ENCODE results near the gene UBD. TPM values are rescaled to one million over a fixed set of nuclear protein-coding genes. Genes with fewer than 3 reads are reported as not detected.

Gene UBD
- total RNA-seq, 1 donor from 2014 or later: not detected

DNA sequence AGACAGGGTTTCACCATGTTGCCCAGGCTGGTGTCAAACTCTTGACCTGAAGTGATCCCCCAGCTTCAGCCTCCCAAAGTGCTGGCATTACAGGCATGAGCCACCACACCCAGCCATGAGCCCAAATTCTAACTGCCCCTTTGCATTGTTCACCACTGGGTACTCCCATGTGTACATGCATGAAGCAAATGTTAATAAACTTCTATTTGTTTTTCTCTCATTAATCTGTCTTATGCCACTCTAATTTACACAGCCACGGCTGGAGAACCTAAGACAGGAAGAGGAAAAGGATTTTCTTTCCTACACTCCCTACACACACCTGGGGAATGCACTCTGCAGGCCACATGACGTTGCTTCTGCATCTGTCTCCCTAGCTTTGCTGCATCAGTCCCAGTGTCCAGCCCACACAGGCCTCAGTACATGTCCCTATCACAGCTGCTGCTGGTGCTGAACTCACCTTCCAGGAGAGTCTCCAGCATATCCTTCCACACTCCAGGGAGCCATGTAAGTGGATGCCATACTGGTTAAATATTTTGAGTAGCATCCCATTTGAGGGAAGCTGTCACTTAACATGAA lies 38.7 kb upstream of the UBD start:
- TF ChIP-seq, protein P1, sequence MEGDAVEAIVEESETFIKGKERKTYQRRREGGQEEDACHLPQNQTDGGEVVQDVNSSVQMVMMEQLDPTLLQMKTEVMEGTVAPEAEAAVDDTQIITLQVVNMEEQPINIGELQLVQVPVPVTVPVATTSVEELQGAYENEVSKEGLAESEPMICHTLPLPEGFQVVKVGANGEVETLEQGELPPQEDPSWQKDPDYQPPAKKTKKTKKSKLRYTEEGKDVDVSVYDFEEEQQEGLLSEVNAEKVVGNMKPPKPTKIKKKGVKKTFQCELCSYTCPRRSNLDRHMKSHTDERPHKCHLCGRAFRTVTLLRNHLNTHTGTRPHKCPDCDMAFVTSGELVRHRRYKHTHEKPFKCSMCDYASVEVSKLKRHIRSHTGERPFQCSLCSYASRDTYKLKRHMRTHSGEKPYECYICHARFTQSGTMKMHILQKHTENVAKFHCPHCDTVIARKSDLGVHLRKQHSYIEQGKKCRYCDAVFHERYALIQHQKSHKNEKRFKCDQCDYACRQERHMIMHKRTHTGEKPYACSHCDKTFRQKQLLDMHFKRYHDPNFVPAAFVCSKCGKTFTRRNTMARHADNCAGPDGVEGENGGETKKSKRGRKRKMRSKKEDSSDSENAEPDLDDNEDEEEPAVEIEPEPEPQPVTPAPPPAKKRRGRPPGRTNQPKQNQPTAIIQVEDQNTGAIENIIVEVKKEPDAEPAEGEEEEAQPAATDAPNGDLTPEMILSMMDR (IDR thresholded peaks at IDR 0.05): no peak
- H3K4me3 Mint-ChIP-seq: no peak overlapping the region
- no peaks in the 10 kb centered on the region for H3K9me3 Mint-ChIP-seq
- ChIA-PET CTCF (interaction anchor here (1.3 kb wide), 1 partner anchor 55 kb away, joined by 4 read pairs; no protein-coding TSS in a partner anchor), POLR2A (no interaction called here)
- ATAC-seq (ENCODE audit: low read depth) (no peak), DNase-seq (no peak)
- H3K27me3 Mint-ChIP-seq: no peaks in the 10 kb centered on the region
- H3K36me3 Mint-ChIP-seq (ENCODE audit: low read depth): peaks cover 21% of the 10 kb centered on the region
- no peak overlapping the region for H3K27ac Mint-ChIP-seq
- intact Hi-C loops (cut with micrococcal nuclease): no loop called here
- no peaks in the 10 kb centered on the region for H3K4me1 Mint-ChIP-seq

DNA sequence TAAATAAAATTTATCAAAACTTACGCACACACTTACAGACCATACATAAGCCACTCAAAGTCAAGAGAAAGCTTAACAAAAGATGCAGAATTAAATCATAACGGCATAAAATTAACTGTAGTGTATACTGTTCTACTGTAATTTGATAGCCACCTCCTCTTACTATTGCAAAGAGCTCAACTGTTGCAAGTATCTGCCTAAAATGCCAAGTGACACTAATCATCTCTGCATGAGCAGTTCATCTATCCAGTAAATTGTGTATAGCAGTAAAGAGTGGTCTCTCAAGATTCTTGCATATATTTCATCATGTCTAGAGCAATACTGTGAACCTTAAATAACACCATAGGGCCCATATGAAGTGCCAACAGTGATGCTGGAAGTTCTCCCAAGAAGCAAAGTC lies 37.7 kb upstream of the UBD start:
- ATAC-seq (ENCODE audit: low read depth): no peak
- Mint-ChIP-seq H3K27ac (no peak overlapping the region), H3K36me3 (ENCODE audit: low read depth) (peaks cover 11% of the 10 kb centered on the region), H3K9me3 (no peaks in the 10 kb centered on the region), H3K4me3 (no peak overlapping the region), H3K4me1 (no peaks in the 10 kb centered on the region), H3K27me3 (peaks cover 2% of the 10 kb centered on the region)
- intact Hi-C loops (cut with micrococcal nuclease): no loop called here
- POLR2A ChIA-PET: interaction anchor here (0.7 kb wide), 1 partner anchor 15 kb away, joined by 3 read pairs; no protein-coding TSS in a partner anchor
- DNase-seq: no peak
- CTCF ChIA-PET: interaction anchor here (0.6 kb wide), 1 partner anchor 14 kb away, joined by 3 read pairs; no protein-coding TSS in a partner anchor
- TF ChIP-seq, protein P1 (IDR thresholded peaks at IDR 0.05): no peak

DNA sequence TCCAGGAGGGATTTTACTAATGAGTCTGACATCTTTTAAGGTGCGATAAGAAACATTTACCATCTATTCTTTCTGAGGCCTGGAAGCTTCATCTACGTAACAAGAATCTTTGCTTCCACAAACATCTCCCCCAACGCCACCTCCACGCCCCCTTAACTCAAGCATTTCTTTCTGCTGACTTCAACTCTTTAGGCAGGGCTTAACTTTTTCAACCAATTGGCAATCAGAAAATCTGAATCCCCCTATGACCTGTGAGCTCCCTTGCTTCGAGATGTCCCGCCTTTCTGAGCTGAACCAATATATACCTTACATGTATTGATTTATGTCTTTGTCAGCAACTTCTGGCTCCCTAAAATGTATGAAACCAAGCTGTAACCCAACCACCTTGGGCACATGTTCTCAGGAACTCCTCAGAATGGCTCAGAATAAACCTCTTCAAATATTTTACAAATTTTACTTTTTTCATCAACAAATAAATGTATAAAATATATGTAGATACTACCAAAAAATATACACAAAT lies 36.9 kb upstream of the UBD start:
- no peaks in the 10 kb centered on the region for H3K9me3 Mint-ChIP-seq
- TF ChIP-seq, protein P1 (IDR thresholded peaks at IDR 0.05): no peak
- peaks cover 4% of the 10 kb centered on the region for H3K36me3 Mint-ChIP-seq (ENCODE audit: low read depth)
- no peak overlapping the region for H3K27ac Mint-ChIP-seq
- ATAC-seq (ENCODE audit: low read depth) (no peak), DNase-seq (no peak)
- H3K27me3 Mint-ChIP-seq: peaks cover 2% of the 10 kb centered on the region
- ChIA-PET POLR2A (no interaction called here), CTCF (interaction anchor here (0.6 kb wide), 1 partner anchor 15 kb away, joined by 3 read pairs; no protein-coding TSS in a partner anchor)
- intact Hi-C loops (cut with micrococcal nuclease): no loop called here
- H3K4me1 Mint-ChIP-seq: no peaks in the 10 kb centered on the region
- no peak overlapping the region for H3K4me3 Mint-ChIP-seq

DNA sequence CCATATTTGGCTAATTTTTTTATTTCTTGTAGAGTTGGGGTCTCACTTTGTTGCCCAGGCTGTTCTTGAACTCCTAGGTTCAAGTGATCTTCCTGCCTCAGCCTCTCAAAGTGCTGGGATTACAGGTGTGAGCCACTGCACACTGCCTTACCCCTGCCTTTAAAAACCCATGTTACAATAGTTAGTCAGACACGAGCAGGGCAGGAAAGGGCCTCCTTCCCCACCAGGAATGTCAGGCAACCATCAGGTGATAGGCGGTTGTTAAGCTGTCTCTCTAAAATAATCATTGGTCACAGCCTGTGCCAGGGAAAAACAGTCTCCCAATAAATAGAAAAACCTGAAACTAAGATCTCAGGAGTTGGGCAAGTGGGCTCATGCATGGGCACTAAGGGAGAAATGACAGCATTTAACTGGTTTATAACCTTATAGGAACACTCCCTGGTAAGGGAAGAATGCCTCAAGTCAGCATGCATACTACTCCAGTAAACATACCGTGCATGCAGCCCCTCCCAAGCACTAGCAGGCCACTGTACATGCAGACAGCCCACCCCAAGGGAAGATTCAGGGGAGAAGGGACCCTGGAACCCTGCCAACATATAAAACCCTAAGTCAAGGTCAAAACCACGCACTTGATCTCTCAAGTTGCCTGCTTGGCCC lies 33.8 kb upstream of the UBD start:
- H3K27ac Mint-ChIP-seq: no peak overlapping the region
- no peaks in the 10 kb centered on the region for H3K36me3 Mint-ChIP-seq (ENCODE audit: low read depth)
- POLR2A ChIA-PET: no interaction called here
- peaks cover 2% of the 10 kb centered on the region for H3K4me1 Mint-ChIP-seq
- H3K27me3 Mint-ChIP-seq: peaks cover 5% of the 10 kb centered on the region
- DNase-seq: no peak
- CTCF ChIA-PET: no interaction called here
- intact Hi-C loops (cut with micrococcal nuclease): no loop called here
- H3K9me3 Mint-ChIP-seq: no peaks in the 10 kb centered on the region
- TF ChIP-seq, protein P1 (IDR thresholded peaks at IDR 0.05): no peak
- no peak overlapping the region for H3K4me3 Mint-ChIP-seq
- ATAC-seq (ENCODE audit: low read depth): no peak

DNA sequence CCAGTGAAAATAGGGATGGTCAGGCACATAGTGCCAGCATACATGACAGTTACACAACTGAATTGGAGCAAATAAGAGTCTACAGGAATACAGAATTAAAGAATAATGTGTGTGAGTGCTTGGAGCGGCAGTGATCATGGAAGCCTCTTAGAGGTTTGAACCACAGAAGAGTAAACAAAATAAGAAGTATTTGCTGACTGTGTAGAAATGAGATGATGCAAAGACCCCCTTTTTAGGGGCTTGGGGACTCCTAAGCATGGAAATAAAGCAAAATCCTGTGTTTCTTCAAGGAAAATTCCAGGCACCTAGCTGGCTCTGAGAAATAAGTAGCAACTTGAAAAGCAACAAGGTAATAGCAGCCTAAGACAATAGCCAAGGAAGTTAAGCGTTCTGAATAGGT lies 32.1 kb upstream of the UBD start:
- Mint-ChIP-seq H3K4me1 (peaks cover 2% of the 10 kb centered on the region), H3K27ac (no peak overlapping the region), H3K36me3 (ENCODE audit: low read depth) (no peaks in the 10 kb centered on the region), H3K27me3 (peaks cover 13% of the 10 kb centered on the region), H3K4me3 (no peak overlapping the region), H3K9me3 (no peaks in the 10 kb centered on the region)
- POLR2A ChIA-PET: no interaction called here
- CTCF ChIA-PET: no interaction called here
- DNase-seq: no peak
- intact Hi-C loops (cut with micrococcal nuclease): no loop called here
- ATAC-seq (ENCODE audit: low read depth): no peak
- TF ChIP-seq, protein P1 (IDR thresholded peaks at IDR 0.05): no peak

Measured in activated B cell treated with CpG ODN at 0.5 μM for 24 hours (primary cell).